GM19372 (cell line): Measurements from ENCODE around the gene CDKN1B.

Experiments used
- ATAC-seq: cut with Tn5 transposase; IDR thresholded peaks from one replicate; pipeline ENCODE4 v1.9.1; 2021; ENCODE audit warnings: mild to moderate bottlenecking, low read depth, moderate library complexity; ENCODE audit not compliant: unreplicated experiment

CDKN1B gene

DNA sequence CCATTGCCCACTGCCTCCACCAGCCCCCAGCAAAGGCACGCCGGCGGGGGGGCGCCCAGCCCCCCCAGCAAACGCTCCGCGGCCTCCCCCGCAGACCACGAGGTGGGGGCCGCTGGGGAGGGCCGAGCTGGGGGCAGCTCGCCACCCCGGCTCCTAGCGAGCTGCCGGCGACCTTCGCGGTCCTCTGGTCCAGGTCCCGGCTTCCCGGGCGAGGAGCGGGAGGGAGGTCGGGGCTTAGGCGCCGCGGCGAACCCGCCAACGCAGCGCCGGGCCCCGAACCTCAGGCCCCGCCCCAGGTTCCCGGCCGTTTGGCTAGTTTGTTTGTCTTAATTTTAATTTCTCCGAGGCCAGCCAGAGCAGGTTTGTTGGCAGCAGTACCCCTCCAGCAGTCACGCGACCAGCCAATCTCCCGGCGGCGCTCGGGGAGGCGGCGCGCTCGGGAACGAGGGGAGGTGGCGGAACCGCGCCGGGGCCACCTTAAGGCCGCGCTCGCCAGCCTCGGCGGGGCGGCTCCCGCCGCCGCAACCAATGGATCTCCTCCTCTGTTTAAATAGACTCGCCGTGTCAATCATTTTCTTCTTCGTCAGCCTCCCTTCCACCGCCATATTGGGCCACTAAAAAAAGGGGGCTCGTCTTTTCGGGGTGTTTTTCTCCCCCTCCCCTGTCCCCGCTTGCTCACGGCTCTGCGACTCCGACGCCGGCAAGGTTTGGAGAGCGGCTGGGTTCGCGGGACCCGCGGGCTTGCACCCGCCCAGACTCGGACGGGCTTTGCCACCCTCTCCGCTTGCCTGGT, at the start of gene CDKN1B:
Gene CDKN1B (plus strand): TSS at position 576 of the 793 bp plus-strand sequence. CDS start 472 bp downstream, outside the sequence.
- ATAC-seq: peak; percentile 44

- no peak for ATAC-seq
Measured at GRCh38 chr12:12668005-12668404, 49.2 kb upstream of the CDKN1B start.

- no peak for ATAC-seq
Measured at GRCh38 chr12:12669020-12669419, 48.1 kb upstream of the CDKN1B start.

DNA sequence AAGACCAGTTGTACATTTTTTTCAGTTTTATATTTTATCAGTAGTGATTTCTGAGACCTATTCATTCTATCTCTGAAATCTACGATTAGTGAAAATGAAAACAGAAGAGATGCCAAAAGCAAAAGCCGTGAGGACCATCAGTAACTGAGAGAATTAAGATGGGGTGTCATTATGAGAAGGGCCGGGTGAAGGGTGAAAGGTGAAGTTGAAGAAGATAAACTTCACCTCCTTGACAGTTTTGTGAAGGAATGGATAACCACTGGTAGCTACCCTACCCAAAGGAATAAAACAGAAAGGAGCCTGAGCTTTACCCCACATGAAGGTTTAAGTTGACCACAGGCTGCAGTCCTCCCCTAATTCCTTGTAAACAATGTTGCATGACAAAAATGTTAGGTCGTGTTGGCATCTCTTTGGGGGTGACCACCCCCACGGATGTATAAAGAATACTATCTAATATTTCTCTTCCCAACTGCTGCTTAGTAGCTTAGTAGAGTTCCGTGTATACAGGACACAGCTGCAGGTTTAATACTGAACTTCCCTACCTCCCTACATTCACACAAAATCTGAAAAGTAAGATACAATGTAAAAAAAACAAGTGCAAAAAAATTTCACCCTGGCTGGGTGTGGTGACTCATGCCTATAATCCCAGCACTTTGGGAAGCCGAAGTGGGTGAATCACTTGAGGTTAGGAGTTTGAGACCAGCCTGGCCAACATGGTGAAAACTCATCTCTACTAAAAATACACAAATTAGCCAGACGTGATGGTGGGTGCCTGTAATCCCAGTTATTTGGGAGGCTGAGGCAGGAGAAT, 45.1 kb upstream of the CDKN1B start:
- ATAC-seq: no peak

- ATAC-seq: no peak
Measured at GRCh38 chr12:12673296-12673695, 43.9 kb upstream of the CDKN1B start.

GRCh38 chr12:12676605-12677004, 40.6 kb upstream of the CDKN1B start:
- ATAC-seq: no peak

GRCh38 chr12:12681061-12681765, 36.0 kb upstream of the CDKN1B start:
- no peak for ATAC-seq

- ATAC-seq: no peak
Measured at GRCh38 chr12:12682284-12682683, 34.9 kb upstream of the CDKN1B start.

DNA sequence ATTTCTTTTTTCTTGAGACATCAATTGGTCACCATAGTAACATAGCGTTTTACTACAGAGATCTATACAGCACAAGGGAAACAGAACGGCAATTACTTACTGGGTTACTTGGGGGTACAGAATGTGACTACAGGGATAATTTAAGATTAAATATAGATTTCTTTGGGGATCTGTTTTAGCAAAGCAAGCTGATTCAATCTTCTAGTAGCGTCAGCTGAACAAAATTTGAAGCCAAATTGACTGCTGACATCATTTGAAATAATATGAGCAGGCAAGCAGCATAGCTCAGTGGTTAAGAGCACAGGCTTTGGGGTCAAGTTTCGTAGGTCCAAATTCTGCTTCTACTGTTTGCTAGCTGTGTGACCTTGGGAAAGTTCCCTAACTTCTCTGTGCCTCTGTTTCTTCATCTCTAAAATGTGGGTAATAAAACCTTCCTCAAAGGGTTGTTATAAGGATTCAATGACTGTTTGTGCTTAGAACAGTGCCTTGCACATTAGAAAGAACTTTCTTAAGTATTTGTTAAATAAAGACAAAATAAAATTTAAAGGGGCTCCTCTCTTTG, 34.0 kb upstream of the CDKN1B start:
- no peak for ATAC-seq

GRCh38 chr12:12683725-12684124, 33.4 kb upstream of the CDKN1B start:
- no peak for ATAC-seq

GRCh38 chr12:12684375-12685106, 32.6 kb upstream of the CDKN1B start:
- no peak for ATAC-seq

DNA sequence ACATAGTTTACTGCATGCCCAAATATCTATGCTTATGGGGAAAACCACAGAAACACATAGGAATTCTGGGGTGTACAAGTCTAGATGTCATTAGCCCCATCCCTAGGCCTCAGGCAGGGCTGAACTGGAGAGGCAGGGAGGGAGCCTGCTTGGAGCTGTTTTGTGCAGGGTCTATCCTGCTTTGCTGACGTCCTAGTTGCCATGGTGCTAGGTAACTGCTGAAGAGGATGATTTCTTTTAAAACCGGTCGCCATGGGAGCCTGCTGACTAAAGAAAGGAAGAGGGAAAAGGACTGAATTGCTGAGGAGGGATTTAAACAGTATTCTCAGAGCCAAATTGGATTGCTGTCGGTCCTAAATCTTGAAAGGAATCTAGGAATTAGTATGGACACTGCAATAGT, 31.9 kb upstream of the CDKN1B start:
- no peak for ATAC-seq

- no peak for ATAC-seq
Measured at GRCh38 chr12:12686472-12686871, 30.7 kb upstream of the CDKN1B start.

DNA sequence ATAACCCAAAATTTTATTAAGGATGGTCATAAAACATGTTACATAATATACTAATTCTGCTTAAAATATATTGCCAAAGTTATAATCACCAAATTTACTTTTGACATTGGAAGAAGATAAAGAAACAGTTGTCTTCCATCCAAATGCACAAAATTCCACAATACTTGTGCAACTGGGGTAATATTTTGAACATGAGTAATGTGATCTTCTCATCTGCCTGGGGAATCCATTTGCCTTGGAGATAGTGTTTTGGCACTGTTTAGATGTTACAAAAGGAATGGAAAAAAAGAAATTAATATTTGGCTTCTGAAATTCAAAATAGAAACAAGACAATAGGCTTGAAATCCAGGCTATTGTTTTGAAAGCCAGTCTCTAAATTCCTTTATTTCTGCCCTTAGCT, 30.2 kb upstream of the CDKN1B start:
- ATAC-seq: no peak

GRCh38 chr12:12689647-12690300, 27.4 kb upstream of the CDKN1B start:
- ATAC-seq: no peak

GRCh38 chr12:12691549-12691948, 25.6 kb upstream of the CDKN1B start:
- ATAC-seq: no peak

GRCh38 chr12:12693111-12693671, 24.0 kb upstream of the CDKN1B start:
- ATAC-seq: no peak

- peak; percentile 64 for ATAC-seq
Measured at GRCh38 chr12:12696562-12697383, 20.4 kb upstream of the CDKN1B start.
